ENCODE results near the gene PRPF18.

DNA sequence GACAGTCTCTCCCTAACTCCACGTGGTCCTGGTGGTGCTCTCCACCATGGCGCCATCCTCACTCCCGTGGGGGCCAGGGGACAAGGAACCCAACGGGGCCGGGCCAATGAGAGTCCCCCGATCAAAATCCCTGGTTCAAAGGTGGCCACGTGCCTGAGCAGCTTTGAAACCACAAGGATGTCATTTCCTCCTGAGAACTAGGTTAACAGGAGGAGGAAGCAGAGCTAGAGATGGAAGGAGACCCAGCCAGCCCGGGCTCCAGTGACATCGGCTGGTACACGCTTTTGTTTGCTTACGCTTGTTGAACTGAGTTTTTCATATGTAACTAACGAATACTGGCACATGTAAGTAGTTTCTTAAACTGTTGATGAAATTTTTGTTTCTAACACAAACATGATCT is 61.7 kb downstream of the PRPF18 start:
- TF ChIP-seq, protein P1, sequence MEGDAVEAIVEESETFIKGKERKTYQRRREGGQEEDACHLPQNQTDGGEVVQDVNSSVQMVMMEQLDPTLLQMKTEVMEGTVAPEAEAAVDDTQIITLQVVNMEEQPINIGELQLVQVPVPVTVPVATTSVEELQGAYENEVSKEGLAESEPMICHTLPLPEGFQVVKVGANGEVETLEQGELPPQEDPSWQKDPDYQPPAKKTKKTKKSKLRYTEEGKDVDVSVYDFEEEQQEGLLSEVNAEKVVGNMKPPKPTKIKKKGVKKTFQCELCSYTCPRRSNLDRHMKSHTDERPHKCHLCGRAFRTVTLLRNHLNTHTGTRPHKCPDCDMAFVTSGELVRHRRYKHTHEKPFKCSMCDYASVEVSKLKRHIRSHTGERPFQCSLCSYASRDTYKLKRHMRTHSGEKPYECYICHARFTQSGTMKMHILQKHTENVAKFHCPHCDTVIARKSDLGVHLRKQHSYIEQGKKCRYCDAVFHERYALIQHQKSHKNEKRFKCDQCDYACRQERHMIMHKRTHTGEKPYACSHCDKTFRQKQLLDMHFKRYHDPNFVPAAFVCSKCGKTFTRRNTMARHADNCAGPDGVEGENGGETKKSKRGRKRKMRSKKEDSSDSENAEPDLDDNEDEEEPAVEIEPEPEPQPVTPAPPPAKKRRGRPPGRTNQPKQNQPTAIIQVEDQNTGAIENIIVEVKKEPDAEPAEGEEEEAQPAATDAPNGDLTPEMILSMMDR (IDR thresholded peaks at IDR 0.05; ENCODE audit: low read depth, low read length), result no peak
- no peak for TF ChIP-seq POLR2A (IDR thresholded peaks at IDR 0.05; ENCODE audit: extremely low read depth, insufficient read length)
- TF ChIP-seq, protein P2, sequence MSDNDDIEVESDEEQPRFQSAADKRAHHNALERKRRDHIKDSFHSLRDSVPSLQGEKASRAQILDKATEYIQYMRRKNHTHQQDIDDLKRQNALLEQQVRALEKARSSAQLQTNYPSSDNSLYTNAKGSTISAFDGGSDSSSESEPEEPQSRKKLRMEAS (IDR thresholded peaks at IDR 0.05; ENCODE audit: low read depth, low read length), result no peak
- no peak for TF ChIP-seq MYC (IDR thresholded peaks at IDR 0.05; ENCODE audit: low read depth, low read length)
